ENCODE results near the gene MAPK1.
"Not testable (repeated sequence)": the region's sequence is repeated elsewhere in the genome, so short reads cannot be mapped to it uniquely, and the experiment has no call there.

The MAPK1 gene

DNA sequence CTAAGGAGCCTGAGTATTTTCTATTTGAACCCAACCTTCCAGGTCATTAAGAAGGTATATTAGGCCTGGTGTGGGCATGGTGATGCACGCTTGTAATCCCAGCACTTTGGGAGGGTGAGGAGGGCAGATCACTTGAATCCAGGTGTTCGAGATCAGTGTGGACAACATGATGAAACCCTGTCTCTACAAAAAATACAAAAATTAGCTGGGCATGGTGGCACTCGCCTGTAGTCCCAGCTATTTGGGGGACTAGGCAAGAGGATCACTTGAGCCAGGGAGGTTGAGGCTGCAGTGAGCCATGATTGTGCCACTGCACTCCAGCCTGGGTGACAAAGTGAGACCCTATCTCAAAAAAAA is 50.0 kb downstream of the MAPK1 start:
- not testable (repeated sequence) for DNase-seq

DNA sequence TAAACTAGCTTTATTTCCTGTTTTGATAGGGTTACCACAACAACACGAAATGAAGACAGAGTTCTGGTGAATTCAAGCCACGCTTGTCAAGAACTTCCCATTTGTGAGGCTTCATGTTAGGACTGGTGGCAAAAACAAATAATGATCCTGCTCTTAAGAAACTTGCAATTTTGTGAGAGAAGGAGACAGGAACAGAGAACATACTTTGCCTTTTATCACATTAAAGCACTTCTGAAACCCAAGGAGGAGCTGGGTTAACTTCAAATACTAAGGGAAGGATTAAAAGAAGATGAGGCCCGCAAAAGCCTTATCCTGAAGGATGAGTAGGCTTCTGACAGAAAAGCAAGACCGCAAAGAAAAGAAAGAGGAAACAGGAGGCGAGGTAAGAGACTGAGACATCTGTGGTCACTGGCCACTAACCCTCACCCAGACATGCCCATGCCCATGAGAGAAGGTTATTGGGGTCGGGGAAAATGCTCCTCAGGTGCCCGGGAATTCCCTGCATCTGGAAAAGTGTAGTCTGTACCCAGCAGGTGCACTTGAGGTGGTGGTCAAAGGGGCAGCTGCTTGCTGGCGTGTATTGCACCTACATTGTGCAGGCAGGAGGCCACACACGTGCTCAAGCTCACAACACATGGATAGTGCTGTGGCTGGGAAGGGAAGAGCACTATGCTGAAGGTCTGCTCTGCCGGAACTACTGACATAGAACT is 50.5 kb downstream of the MAPK1 start:
- DNase-seq = peak; percentile 88

DNA sequence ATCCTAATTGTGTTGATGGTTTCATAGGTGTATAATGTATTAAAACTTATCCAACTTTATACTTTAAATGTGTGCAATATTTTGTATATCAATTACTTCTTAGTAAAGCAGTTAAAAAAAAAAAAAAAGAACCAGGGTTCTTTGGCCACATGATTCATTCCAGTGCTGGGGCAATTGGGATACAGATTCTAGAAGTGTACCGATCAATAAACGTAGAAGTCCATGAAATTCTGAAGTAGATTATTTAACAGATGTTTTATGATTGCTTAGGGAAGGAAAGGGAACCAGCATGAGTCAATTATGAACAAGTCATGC is 51.0 kb downstream of the MAPK1 start:
- no peak for DNase-seq

DNA sequence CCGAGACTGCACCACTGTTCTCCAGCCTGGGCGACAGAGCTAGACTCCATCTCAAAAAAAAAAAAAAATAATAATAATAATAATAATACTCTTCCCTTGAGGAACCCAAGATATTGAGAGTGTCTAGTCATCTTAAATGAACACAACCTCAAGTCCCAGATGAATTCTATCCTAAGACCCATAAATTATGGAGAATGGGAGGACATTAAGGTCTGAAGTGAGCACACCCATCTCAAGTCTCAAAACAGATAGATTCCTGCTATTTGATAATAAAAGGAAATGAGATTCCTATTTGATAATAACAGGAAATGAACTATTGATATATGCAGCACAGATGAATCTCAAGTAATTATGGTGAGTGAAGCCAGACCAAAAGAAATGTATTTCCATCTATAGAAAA is 51.5 kb downstream of the MAPK1 start:
- DNase-seq = no peak

DNA sequence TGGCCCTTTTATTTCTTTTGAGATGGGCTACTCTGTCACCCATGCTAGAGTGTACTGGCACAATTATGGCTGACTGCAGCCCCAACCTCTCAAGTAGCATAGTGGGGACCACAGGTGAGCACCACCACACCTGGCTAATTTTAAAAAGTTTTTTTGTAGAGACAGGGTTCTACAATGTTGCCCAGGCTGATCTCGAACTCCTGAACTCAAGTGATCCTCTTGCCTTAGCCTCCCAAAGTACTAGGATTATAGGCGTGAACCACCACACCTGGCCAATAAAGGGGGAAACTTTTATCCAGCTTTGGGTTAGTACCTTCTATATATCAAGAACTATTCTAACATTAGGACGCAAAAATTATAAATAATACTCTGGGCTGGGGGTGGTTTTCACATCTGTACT is 52.1 kb downstream of the MAPK1 start:
- no peak for DNase-seq

DNA sequence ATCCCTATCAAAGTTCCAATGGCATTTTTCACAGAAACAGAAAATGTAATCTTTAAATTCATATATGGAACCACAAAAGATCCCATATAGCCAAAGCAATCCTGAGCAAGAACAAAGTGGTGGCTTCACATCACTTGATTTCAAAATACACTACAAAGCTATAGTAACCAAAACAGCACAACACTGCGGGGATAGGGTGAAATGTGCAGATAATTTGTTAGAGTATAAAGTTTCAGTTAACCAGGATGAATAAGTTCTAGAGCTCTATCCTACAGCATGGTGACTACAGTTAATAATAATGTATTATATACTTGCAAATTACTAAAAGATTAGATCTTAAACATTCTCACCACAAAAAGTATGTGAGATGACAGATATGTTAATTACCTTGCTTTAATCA is 55.5 kb downstream of the MAPK1 start:
- no peak for DNase-seq

DNA sequence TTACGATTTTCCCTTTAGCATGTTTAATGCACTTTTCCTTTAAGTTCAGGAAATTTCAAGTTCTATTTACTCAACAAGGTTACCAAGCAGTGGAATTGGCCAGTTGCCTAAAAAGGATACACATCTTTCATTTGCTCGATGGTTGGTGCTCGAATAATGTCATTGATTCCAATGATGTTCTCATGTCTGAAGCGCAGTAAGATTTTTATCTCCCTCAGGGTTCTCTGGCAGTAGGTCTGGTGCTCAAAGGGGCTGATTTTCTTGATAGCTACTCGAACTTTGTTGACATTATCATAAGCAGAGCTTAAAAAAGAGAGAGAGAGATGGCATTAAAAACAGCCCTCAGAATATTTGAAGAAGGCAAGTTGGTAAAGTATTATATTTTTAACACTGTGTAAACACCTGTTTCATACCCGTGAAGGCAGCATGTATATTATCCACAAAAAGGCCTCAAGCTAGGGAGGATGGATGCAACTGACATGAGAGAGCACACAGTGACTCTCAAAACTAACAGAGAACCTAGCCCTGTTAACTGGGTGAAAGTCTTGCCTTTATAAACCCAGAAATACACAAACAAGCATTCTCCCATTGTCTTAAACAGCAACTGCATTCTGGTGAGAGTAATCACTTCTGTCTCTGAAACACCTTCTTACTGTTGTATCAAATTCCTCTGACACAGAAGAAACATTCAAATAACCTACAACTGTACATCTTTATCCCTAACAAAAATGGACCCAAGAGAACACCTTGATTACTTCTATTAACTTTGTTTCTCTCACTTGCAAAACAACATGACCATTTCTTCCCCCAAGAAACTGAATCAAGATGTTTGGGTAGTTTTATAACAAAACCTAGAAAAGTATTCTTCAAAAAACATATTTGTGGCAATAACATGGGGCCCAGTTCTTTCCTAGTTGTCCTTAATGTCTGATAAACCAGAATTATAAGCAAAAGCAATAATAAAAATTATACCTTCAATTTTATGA is 59.6 kb downstream of the MAPK1 start:
- no peak for DNase-seq

DNA sequence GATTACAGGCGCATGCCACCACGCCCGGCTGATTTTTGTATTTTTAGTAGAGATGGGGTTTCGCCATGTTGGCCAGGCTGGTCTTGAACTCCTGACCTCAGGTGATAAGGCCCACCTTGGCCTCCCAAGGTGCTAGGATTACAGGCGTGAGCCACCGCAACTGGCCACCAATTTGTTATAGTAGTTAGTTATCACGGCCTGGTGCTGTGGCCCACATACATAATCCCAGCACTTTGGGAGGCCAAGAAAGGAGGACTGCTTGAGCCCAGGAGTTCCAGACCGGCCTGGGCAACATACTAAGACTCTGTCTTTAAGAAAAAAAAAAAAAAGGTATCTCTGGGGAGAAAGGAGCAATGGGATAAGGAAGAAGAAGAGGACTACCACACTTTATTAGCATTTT is 62.1 kb downstream of the MAPK1 start:
- not testable (repeated sequence) for DNase-seq

DNA sequence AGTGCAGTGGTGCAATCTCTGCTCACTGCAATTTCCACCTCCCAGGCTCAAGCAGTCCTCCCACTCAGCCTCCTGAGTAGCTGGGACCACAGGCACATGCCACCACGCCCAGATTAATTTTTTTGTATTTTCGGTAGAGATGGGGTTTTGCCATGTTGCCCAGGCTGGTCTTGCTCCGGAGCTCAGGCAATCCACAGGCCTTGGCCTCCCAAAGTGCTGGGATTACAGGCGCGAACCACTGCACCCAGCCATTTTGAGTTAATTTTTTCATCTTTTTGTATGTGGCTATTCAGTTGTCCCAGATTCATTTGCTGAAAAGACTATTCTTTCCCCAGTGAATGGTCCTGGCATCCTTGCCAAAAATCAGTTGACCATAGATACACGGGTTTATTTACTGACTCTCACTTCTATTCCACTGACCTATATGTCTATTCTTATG is 63.6 kb downstream of the MAPK1 start:
- no peak for DNase-seq

DNA sequence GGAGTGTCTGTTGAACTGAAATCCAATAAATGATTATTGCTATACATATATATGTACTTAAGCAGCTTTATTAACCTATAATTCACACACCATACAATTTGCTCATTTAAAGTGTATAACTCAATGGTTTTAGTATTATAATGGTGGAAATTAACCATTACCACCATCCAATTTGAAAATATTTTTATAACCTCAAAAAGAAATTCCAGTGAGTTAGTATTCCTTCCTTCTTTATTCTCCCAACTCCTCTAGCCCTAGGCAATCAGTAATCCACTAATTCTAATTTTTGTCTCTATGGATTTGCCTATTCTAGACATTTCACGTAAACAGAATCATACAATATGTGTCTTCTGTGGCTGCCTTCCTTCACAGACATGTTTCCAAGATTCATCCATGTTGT is 64.8 kb downstream of the MAPK1 start:
- no peak for DNase-seq

DNA sequence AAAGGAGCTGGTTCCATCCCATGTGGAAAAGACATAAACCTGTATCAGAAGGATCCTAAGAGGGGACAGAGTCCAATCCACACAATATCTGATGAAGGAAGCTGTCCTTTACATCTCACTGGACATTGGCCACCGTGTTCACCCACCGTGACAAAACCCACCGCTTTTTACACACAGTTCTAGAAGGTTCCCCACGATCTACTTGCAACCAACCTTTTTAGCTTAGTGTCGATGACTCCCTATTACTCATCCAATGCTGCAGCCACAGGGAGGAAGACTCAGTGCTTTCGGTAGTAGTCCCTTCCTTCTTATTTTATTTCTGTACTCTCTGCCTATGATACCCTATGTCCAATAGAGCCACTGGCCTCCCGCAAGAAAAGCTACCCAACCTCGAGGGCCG is 65.4 kb downstream of the MAPK1 start:
- DNase-seq = no peak

DNA sequence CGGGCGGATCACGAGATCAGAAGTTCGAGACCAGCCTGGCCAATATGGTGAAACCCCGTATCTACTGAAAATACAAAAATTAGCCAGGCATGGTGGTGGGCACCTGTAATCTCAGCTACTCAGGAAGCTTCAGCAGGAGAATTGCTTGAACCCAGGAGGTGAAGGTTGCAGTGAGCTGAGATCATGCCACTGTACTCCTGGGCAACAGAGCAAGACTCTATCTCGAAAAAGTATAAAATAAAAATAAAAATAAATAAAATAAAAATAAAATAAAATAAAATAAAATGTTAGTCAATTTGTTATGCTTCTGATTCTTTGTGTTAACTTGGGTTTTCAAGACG is 66.2 kb downstream of the MAPK1 start:
- not testable (repeated sequence) for DNase-seq

DNA sequence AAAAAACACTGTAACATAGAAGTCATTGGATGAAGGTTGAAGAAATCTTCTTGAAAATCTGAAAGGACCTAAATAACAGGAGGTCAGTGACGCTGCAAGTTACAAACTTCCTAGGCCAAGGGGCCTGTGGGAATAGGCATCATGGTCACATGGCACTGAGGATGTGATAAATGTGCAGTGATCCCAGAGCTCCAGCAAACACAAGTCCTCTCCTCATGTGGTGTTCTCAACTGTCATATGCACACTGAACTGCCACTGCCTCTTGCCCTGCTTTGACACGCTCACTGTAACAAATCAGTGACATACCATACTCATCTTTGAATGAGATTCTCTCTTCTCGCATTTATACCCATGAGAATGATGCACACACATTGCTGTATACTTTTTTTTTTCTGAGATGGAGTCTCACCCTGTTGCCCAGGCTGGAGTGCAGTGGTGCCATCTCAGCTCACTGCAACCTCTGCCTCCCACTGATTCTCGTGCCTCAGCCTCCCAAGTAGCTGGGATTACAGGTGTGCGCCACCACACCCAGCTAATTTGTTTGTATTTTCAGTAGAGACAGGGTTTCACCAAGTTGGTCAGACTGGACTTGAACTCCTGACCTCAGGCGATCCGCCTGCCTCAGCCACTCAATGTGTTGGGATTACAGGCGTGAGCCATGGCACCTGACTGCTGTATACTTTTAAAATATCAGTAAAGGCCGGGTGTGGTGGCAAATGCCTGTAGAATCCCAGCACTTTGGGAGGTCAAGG is 66.7 kb downstream of the MAPK1 start:
- no peak for DNase-seq

DNA sequence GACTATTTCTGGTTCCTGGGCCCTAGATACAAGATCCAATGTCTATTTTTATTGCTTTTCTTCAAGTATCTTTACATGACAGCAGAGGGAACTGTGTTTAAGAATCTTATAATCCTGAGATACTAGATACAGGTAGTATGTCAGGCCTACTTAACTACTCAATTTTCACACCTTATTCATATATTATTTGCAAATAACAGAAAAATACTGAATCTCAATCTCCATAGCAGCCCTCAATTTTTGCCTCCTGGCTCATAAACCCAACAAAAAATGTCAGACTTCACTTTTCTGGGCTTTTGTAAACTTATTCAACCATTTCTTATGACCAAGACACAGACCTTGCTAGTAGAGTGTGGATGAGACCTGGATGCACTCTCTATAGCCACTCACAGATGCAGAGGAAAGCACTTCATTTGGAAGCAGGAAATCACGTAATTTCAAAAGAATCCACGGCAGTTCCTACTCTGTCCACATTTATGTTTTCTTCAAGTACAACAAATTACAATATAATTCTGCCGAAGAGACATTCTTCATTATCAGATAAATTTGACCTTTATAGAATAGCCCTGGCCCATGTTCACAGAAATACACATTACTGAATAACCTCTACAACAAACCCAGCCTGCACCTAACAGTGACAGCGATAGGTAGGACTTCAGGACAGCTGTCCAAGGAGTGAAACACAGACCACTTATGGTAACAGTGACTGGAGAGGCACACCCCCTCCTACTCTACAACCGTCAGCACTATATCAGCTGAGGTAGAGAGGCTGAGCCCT is 69.8 kb downstream of the MAPK1 start:
- DNase-seq = peak; percentile 28

DNA sequence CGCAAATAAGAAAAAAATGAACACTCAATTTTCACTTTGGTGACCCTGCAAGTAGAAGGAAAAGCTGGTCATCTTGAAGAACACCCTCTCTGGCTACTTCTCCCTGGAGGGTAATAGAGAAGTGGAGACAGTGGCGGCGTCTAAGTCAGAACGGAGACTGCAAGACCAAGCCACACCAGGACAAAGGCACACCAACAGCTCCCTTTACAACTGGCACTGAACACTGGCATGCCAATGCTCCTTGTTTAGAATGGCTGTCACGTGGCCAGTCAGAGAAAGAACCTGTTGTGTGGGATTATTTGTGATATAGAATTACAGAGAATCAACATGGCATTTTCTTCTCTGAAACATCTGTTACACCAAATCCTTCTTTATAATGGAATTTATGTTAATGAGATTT is 70.6 kb downstream of the MAPK1 start:
- no peak for DNase-seq

DNA sequence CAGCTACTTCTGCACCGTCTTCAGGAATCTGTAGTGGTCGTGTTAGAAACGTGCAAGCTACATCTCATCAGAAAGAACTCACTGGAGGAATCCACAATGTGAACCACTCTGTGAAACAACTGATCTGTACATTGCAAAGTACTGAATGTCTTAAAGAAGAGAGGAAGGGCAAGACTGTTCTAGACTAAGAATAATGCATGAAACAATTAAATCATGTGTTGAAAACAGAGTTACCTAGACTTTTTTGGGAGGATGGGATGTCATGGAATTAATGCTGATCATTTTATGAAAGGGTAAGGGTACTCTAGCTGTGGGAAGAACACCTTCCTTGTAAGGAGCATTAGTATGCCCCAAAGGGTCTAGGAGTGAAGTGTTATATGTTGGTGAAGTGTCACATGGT is 71.2 kb downstream of the MAPK1 start:
- no peak for DNase-seq

DNA sequence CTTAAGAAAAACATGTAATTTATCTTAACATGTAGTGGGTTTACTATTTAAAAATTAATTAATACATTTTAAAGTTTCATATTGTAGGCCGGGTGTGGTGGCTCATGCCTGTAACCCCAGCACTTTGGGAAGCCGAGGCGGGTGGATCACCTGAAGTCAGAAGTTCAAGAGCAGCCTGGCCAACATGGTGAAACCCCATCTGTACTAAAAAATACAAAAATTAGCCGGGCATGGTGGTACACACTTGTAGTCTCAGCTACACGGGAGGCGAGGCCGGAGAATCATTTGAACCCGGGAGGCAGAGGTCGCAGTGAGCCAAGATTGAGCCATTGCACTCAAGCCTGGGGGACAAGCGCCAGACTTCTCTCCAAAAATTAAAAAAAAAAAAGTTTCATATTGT is 73.7 kb downstream of the MAPK1 start:
- DNase-seq = not testable (repeated sequence)

DNA sequence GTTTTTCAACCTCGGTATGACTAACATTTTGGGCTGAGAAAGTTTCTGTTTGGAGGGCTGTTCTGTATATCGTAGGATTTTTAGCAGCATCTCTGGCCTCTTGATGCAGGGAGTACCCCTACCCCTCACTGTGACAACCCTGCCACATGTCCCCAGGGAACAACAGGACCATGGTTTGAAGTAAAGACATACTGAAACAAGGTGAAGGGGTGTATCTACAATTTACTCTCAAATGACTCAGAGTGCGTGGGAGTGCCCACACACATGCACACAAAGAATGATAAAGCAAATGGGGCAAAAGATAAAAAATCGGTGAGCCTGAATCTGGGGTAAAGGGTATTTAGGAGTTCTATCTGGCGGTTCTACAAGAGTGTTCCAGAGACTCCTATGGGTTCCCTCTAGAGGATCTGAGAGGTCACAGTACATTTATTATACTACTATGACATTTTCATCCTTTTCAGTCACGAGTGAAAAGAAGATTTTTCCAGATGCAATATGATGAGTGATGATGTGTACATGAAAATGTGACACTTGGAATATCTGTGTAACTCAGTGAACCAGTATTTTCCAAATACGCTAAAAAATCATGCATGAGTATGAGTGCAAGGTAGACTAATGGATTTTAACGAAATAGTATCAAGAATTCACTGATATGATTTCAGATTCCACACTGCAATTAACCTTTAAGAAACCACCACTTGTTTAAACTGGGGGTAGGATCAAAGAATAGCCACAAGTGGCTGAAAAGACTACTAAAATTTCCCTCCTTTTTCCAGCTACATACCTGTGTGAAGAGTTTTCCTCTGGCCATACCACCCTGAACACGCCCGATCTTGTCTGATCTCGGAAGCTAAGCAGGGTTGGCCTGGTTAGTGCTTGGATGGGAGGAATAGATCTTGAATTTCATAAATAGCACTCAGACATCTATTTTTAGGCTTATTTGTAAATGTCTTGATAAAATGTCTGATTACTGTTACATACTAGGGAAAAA is 75.5 kb downstream of the MAPK1 start:
- peak; percentile 19 for DNase-seq

DNA sequence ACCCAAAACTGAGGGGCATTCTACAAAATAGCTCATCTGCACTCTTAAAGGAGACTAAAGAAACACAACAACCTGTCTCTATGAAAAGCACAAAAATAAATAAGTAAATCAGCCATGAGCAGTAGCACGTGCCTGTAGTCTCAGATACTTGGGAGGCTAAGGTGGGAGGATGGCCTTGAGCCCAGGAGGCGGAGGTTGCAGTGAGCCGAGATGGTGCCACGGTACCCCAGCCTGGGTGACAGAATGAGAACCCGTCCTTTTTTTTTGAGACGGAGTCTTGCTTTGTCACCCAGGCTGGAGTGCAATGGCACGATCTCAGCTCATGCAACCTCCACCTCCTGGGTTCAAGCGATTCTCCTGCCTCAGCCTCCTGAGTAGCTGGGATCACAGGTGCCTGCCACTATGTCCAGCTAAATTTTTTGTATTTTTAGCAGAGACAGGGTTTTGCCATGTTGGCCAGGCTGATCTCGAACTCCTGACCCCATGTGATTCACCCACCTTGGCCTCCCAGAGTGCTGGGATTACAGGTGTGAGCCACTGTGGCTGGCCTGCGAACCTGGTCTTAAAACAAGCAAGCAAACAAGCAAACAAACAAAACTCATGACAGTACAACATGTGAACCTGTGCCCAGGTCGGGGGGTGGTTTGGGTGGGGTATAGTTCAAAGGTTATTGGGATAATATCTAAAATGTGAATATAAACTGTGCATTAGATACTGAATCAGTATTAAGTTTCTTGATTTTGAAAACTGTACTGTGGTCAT is 76.4 kb downstream of the MAPK1 start:
- DNase-seq = not testable (repeated sequence)

DNA sequence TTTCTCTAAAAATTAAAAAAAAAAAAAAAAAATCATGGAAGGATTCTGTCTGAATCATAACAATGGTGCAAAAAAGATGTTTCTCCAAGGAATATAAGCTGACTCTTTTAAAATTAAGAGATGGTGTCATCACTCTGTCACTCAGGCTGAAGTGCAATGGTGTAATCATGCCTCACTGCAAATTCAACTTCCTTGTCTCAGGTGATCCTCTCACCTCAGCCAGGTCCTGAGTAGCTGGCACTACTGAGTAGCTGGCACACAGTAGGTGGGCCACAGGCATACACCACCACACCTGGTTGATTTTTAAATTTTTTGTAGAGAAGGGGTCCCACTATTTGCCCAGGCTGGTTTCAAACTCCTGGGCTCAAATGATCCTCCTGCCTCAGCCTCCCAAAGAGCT is 77.1 kb downstream of the MAPK1 start:
- DNase-seq = no peak

DNA sequence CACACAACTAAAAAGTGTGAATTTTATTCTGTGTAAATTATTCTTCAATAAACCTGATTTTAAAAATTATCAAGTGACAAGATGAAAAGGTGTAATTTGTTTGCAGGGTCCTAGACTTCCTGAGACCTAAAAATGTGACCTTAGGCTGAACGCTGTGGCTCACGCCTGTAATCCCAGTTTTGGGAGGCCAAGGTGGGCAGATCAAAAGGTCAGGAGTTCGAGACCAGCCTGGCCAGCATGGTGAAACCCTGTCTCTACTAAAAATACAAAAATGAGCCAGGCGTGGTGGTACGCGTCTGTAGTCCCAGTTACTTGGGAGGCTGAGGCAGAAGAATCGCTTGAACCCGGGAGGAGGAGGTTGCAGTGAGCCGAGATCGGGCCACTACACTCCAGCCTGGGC is 79.9 kb downstream of the MAPK1 start:
- not testable (repeated sequence) for DNase-seq
